Measurements from ENCODE around the gene NDUFS4.
"Not testable (repeated sequence)": the region's sequence is repeated elsewhere in the genome, so short reads cannot be mapped to it uniquely, and the experiment has no call there.

Gene NDUFS4

GRCh38 chr5:53594419-53594818, 34.0 kb downstream of the NDUFS4 start:
- H3K36me3 ChIP-seq (ENCODE audit: insufficient read depth, low read length) = no peaks in the 10 kb centered on the region
- no peak overlapping the region for H3K9ac ChIP-seq (ENCODE audit: low read depth, low read length)
- no peaks in the 10 kb centered on the region for H3K9me3 ChIP-seq (ENCODE audit: control insufficient read depth, insufficient read depth, low read length)
- H3K4me1 ChIP-seq (ENCODE audit: insufficient read depth, low read length) = no peaks in the 10 kb centered on the region

DNA sequence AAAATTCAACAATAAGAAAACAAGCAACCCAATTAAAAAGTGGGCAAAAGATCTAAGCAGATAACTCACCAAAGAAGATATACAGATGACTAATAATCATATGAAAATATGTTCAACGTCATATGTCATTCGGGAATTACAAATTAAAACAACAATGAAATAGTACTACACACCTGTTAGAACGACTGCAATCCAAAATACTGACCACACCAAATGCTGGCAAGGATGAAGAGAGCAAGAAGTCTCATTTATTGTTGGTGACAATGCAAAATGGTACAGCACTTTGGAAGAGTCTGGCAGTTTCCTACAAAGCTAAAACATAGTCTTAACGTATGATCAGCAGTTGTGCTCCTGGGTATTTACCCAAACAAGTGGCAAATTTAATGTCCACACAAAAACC, 37.5 kb downstream of the NDUFS4 start:
- Histone ChIP-seq H3K9ac (ENCODE audit: low read depth, low read length) (no peak overlapping the region), H3K9me3 (ENCODE audit: control insufficient read depth, insufficient read depth, low read length) (no peaks in the 10 kb centered on the region), H3K36me3 (ENCODE audit: insufficient read depth, low read length) (no peaks in the 10 kb centered on the region), H3K4me1 (ENCODE audit: insufficient read depth, low read length) (no peaks in the 10 kb centered on the region)

DNA sequence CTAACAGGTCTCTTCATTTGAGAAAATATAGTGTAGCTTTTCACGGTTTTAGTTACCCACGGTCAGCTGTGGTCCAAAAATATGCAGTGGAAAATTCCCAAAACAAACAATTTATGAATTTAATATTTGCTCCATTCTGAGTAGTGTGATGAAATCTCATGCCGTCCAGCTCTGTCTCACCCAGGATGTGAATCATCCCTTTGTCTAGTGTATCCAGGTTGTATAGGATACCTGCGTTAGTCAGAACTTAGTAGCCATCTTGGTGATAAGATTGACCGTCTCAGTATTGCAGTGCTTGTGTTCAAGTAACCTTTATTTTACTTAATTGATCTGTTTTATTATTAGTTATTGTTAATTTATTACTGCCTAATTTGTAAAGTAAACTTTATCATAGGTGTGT, 41.1 kb downstream of the NDUFS4 start:
- no peaks in the 10 kb centered on the region for H3K4me1 ChIP-seq (ENCODE audit: insufficient read depth, low read length)
- no peaks in the 10 kb centered on the region for H3K9me3 ChIP-seq (ENCODE audit: control insufficient read depth, insufficient read depth, low read length)
- 0 out of 2 replicates have a peak, but pooled peaks cover 6% of the 10 kb centered on the region for H3K36me3 ChIP-seq (ENCODE audit: insufficient read depth, low read length)
- H3K9ac ChIP-seq (ENCODE audit: low read depth, low read length) = no peak overlapping the region

DNA sequence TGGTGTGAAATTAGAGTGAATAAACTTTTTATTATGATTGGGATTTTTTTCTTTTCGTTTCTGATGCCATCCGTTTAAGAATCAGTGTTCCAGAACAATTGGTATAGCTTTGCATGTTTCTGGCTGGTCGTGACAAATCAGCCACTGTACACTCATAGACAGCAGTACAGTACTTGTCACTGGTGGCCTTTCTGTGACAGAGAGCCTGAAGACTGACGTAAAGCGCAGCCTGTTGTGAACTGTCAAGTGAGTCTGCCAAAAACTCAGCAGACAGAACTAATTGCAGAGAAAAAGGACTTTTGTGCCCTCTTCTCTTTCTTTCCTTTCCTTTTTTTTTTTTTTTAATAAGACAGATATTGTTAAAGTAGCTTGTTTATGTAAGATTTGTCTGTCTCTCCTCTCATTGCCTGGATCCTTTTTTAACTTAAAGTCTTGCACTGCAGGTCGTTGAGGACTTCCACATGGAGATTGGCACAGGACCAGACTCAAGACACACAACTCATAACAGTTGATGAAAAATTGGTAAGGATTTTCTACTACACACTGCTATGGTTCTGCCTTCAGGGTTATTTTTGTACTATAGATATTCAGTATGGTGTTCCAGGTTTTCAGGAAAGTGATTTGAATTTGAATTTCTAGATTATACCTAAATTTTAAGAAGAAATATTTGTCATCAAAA, 42.7 kb downstream of the NDUFS4 start:
- Histone ChIP-seq H3K9ac (ENCODE audit: low read depth, low read length) (no peak overlapping the region), H3K9me3 (ENCODE audit: control insufficient read depth, insufficient read depth, low read length) (no peaks in the 10 kb centered on the region), H3K36me3 (ENCODE audit: insufficient read depth, low read length) (0 out of 2 replicates have a peak, but pooled peaks cover 6% of the 10 kb centered on the region), H3K4me1 (ENCODE audit: insufficient read depth, low read length) (no peaks in the 10 kb centered on the region)

DNA sequence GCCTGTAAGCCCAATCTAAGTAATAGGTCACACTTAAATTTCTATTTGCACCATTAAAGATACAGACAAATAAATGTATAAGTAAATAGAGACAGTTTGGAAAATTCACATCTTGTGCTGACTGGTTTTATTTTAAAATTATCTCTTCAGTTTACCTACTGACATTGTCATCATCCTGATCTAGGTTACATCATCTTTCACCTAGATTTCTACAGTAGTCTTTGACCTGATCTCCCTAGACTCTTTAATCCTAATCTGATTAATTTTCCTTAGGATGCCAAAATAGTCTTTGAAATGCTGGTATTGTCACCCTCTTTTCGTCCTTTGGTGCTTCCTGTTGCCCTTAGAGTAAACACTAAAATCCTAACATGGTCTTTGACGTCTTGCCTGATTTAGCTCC, 43.9 kb downstream of the NDUFS4 start:
- Histone ChIP-seq H3K4me1 (ENCODE audit: insufficient read depth, low read length) (no peaks in the 10 kb centered on the region), H3K9ac (ENCODE audit: low read depth, low read length) (no peak overlapping the region), H3K9me3 (ENCODE audit: control insufficient read depth, insufficient read depth, low read length) (no peaks in the 10 kb centered on the region), H3K36me3 (ENCODE audit: insufficient read depth, low read length) (0 out of 2 replicates have a peak, but pooled peaks cover 6% of the 10 kb centered on the region)

- Histone ChIP-seq H3K4me1 (ENCODE audit: insufficient read depth, low read length) (peaks cover 14% of the 10 kb centered on the region; the same call in 1 of the 2 replicates), H3K9ac (ENCODE audit: low read depth, low read length) (no peak overlapping the region), H3K36me3 (ENCODE audit: insufficient read depth, low read length) (0 out of 2 replicates have a peak, but pooled peaks cover 6% of the 10 kb centered on the region), H3K9me3 (ENCODE audit: control insufficient read depth, insufficient read depth, low read length) (no peaks in the 10 kb centered on the region)
These were observed 47.4 kb downstream of the NDUFS4 start for GRCh38 chr5:53607886-53608285.

GRCh38 chr5:53608897-53609296, 48.5 kb downstream of the NDUFS4 start:
- H3K9me3 ChIP-seq (ENCODE audit: control insufficient read depth, insufficient read depth, low read length); H3K9ac ChIP-seq (ENCODE audit: low read depth, low read length); H3K36me3 ChIP-seq (ENCODE audit: insufficient read depth, low read length): not testable (repeated sequence)
- H3K4me1 ChIP-seq (ENCODE audit: insufficient read depth, low read length) = peaks cover 19% of the 10 kb centered on the region; the same call in 1 of the 2 replicates

DNA sequence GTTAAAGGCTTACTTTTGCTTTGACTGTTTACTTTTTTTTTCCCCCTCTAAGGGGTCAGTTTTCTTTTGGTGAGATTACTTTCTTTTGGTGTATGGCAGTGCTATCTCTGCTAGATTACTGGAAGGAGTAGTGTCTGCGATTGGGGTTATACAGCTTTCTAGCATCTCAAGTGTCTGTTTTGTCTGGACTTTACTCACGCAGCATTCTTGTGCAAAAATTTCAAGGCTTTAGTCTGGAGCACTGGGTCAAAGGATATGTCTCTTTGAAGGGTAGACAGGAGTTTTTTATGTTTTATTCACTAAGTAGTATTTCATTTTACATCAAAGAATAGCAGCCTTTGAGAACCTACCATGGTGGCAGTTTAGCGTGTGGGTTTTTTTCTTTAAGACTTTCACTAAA, 52.6 kb downstream of the NDUFS4 start:
- Histone ChIP-seq H3K9ac (ENCODE audit: low read depth, low read length) (no peak overlapping the region), H3K4me1 (ENCODE audit: insufficient read depth, low read length) (peaks cover 19% of the 10 kb centered on the region; the same call in 1 of the 2 replicates), H3K9me3 (ENCODE audit: control insufficient read depth, insufficient read depth, low read length) (no peaks in the 10 kb centered on the region), H3K36me3 (ENCODE audit: insufficient read depth, low read length) (no peaks in the 10 kb centered on the region)

DNA sequence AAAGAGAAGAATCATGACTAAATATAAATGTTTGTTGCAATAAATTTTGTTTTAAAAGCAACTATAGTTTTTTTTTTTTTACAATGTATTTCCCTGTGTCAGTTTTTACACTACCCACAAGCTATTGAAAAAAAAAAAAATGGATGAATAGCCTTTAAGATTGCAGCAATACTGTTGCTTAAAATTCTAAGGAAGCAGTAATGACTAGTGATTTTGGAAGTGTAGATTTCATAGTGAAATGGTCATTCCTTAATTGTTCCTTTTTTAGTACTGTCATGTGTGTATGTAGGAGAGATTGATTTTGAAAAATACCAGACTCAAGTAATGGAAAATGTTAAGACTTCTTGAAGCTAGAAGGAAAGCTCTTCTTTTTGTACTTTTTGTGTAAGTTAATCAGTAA, 53.1 kb downstream of the NDUFS4 start:
- Histone ChIP-seq H3K9me3 (ENCODE audit: control insufficient read depth, insufficient read depth, low read length) (no peaks in the 10 kb centered on the region), H3K36me3 (ENCODE audit: insufficient read depth, low read length) (no peaks in the 10 kb centered on the region), H3K4me1 (ENCODE audit: insufficient read depth, low read length) (peaks cover 19% of the 10 kb centered on the region; the same call in 1 of the 2 replicates), H3K9ac (ENCODE audit: low read depth, low read length) (no peak overlapping the region)

GRCh38 chr5:53614376-53614885, 54.0 kb downstream of the NDUFS4 start:
- Histone ChIP-seq H3K36me3 (ENCODE audit: insufficient read depth, low read length) (no peaks in the 10 kb centered on the region), H3K9me3 (ENCODE audit: control insufficient read depth, insufficient read depth, low read length) (no peaks in the 10 kb centered on the region), H3K9ac (ENCODE audit: low read depth, low read length) (no peak overlapping the region), H3K4me1 (ENCODE audit: insufficient read depth, low read length) (peaks cover 19% of the 10 kb centered on the region; the same call in 1 of the 2 replicates)

- Histone ChIP-seq H3K9me3 (ENCODE audit: control insufficient read depth, insufficient read depth, low read length) (no peaks in the 10 kb centered on the region), H3K4me1 (ENCODE audit: insufficient read depth, low read length) (peaks cover 12% of the 10 kb centered on the region; the same call in 1 of the 2 replicates), H3K36me3 (ENCODE audit: insufficient read depth, low read length) (peaks cover under 1% of the 10 kb centered on the region; the same call in 1 of the 2 replicates), H3K9ac (ENCODE audit: low read depth, low read length) (no peak overlapping the region)
These were observed 56.6 kb downstream of the NDUFS4 start for GRCh38 chr5:53616939-53617549.

DNA sequence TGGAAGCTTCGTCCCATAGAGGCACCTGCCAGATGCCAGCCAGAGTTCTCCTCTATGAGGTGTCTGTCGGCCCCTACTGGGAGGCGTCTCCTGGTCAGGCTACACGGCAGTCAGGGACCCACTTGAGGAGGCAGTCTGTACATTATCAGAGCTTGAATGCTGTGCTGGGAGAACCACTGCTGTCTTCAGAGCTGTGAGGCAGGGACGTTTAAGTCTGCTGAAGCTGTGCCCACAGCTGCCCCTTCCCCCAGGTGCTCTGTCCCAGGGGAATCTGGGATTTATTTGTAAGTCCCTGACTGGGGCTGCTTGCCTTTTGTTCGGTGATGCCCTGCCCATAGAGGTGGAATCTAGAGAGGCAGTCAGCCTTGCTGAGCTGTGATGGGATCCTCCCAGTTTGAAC, 70.8 kb downstream of the NDUFS4 start:
- Histone ChIP-seq H3K4me1 (ENCODE audit: insufficient read depth, low read length) (peaks cover 13% of the 10 kb centered on the region), H3K9me3 (ENCODE audit: control insufficient read depth, insufficient read depth, low read length) (peaks cover 4% of the 10 kb centered on the region), H3K9ac (ENCODE audit: low read depth, low read length) (no peak overlapping the region), H3K36me3 (ENCODE audit: insufficient read depth, low read length) (no peaks in the 10 kb centered on the region)

DNA sequence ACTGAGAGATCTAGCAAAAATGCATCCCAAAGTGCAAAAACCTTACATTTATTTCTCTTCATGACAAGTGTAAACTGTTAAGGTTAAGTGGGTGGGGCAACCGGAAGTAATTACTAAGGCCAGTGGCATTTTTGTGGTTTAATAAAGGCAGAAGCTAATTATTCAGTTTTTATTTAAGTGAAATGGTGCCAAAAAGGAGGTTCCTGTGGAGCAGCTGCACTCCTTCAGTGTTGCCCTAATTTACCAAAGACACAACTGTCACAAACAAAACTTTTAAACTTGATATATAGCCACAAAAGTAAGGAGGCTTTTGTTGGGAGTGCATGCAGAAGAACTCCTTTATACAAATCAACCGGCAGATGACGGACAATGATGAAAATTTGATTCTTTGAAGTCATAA, 81.6 kb downstream of the NDUFS4 start:
- Histone ChIP-seq H3K36me3 (ENCODE audit: insufficient read depth, low read length) (no peaks in the 10 kb centered on the region), H3K4me1 (ENCODE audit: insufficient read depth, low read length) (peaks cover 18% of the 10 kb centered on the region), H3K9ac (ENCODE audit: low read depth, low read length) (no peak overlapping the region), H3K9me3 (ENCODE audit: control insufficient read depth, insufficient read depth, low read length) (no peaks in the 10 kb centered on the region)

DNA sequence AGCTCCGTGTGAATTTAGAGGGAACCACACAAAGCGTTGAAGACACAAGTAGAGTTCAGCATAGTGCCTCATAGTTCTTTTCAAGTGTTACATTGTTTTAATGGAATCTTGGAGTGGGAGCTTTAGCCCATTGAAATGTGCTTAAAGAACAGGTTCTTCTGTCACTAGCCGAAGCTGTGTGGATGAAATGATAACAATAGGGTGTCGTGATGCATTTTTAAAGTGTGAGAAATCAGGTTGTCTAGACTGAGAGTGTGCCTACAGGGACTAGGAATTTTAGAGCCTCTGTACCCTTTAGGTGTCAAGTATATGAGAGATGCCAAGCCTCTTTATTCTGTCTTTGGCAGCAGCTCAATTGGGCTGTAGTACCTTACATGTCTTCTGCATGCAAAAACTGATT, 83.0 kb downstream of the NDUFS4 start:
- H3K9ac ChIP-seq (ENCODE audit: low read depth, low read length) = no peak overlapping the region
- H3K36me3 ChIP-seq (ENCODE audit: insufficient read depth, low read length) = no peaks in the 10 kb centered on the region
- peaks cover 18% of the 10 kb centered on the region for H3K4me1 ChIP-seq (ENCODE audit: insufficient read depth, low read length)
- no peaks in the 10 kb centered on the region for H3K9me3 ChIP-seq (ENCODE audit: control insufficient read depth, insufficient read depth, low read length)

- peaks cover 18% of the 10 kb centered on the region for H3K4me1 ChIP-seq (ENCODE audit: insufficient read depth, low read length)
- no peaks in the 10 kb centered on the region for H3K36me3 ChIP-seq (ENCODE audit: insufficient read depth, low read length)
- H3K9me3 ChIP-seq (ENCODE audit: control insufficient read depth, insufficient read depth, low read length) = peaks cover 4% of the 10 kb centered on the region; the same call in 1 of the 2 replicates
- H3K9ac ChIP-seq (ENCODE audit: low read depth, low read length) = no peak overlapping the region
These were observed 84.6 kb downstream of the NDUFS4 start for GRCh38 chr5:53645078-53645477.

Measured in ES-I3 (cell line).